Body of pancreas (tissue), 4 donors: ENCODE results near the gene ROR1. TPM values are rescaled to one million over a fixed set of nuclear protein-coding genes. Genes with fewer than 3 reads are reported as not detected.
A peak's percentile ranks its signal among the peaks of the same experiment; 100 is the strongest.

ENCODE experiments used
- ATAC-seq: fragments of 150-250 bp; one replicate; pipeline ENCODE4 v1.9.1; 2016
- DNase-seq, 4 donors: peaks; one replicate each; pipeline ENCODE4 v3.0.0-alpha.2; 2019
- H3K27ac ChIP-seq, 4 donors: fragments of 200-600 bp; sonication (generic); 1 replicate in 3 of 4; 2 replicates in 1 of 4; pipeline versions ENCODE4 v1.5.1 to v1.6.1; 2016 to 2019; ENCODE audit warnings: mild to moderate bottlenecking in 1 of 4, mixed read lengths in 1 of 4, moderate library complexity in 1 of 4
- H3K27me3 ChIP-seq, 2 donors: fragments of 200-600 bp; sonication (generic); one replicate each; pipeline ENCODE4 v1.6.0; 2016; ENCODE audit warnings: mild to moderate bottlenecking in 1 of 2
- H3K36me3 ChIP-seq, 2 donors: fragments of 200-600 bp; sonication (generic); replicated peaks in 1 of 2; 2 replicates each; pipeline ENCODE4 v1.5.1; 2016; ENCODE audit warnings: low read depth in 2 of 2; ENCODE audit not compliant: insufficient read depth in 1 of 2
- H3K4me1 ChIP-seq: fragments of 200-600 bp; sonication (generic); one replicate; pipeline ENCODE4 v1.6.0; 2016
- H3K4me3 ChIP-seq, 2 donors: fragments of 200-600 bp; sonication (generic); 1 replicate in 1 of 2; 2 replicates in 1 of 2; pipeline ENCODE4 v1.5.1; 2016 to 2019
- H3K9me3 ChIP-seq, 3 donors: fragments of 200-600 bp; sonication (generic); 1 replicate in 2 of 3; 2 replicates in 1 of 3; pipeline ENCODE4 v1.5.1; 2016
- POLR2A ChIP-seq, 3 donors: fragments of 450-650 bp; IDR thresholded peaks; one replicate each; pipeline ENCODE4 v1.6.1; 2016; ENCODE audit warnings: antibody characterized with exemption in 3 of 3, mild to moderate bottlenecking in 2 of 3
- WGBS, 2 donors: methylation state at CpG; one replicate each; pipeline ENCODE4 v1.1.5; 2017; 5-methylcytosine and 5-hydroxymethylcytosine counted together
- intact Hi-C: fragments of 100-400 bp; cut with DNase I; formaldehyde crosslinking; loops from one replicate; pipeline ENCODE4 v1.15.1; 2023
- total RNA-seq, 2 donors: library from RNA; depleted of rRNA; stranded (reverse); fragments of >200 nt; gene quantifications; one replicate each; pipeline ENCODE4 v1.1.0, GENCODE V29; 2016
- TF ChIP-seq, protein P1 (sequence below), 7 experiments: fragments of 450-650 bp in 4 of 7; fragments of 200-600 bp in 3 of 7; sonication (generic) in 3 of 7; IDR thresholded peaks; one replicate each; pipeline ENCODE4 v1.5.1; 2016 to 2019; ENCODE audit warnings: antibody characterized with exemption in 7 of 7

Gene ROR1
- total RNA-seq, 2 donors from 2014 or later, result 26.7 to 56.0 TPM

DNA sequence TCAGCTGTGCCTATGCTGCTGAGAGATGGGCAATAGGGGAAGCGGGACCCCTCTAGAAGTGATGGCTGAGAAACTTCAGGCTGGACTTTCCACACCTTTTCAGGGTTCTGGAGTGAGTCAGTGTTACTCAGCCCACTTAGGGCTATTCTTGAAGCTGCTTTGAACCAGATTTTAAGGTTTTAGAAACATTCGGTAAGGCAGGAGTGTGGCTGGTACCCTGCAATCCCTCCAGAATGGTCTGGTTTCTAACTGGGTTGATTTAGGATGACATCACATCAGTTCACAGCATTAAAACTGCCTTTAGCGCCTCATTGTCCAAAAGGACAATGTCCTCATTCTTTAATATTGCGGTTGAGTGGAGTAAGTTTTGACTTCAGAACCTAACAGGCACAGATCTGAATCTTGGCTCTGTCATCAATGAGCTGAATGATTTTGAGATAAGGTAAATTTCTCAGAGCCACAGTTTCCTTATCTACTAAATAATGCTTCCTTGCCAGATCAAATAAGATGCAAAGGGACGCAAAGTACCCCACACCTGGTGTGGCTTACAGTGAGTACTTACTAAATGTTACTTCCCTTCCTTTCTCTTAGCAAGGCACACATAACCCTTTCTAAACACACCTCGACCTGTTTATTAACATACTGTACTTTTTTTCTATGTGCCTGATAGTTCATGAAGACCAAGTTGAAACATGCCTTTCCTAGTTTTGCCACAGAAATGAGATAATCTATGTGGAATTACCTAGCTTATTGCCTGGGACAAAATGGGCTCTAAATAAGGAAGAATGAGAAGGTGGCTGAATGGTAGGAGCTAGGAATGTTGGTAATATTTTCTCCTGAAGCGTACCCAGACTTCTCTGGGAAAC is 209.8 kb downstream of the ROR1 start:
- peak; percentile 27 for ATAC-seq
- Histone ChIP-seq H3K4me1 (peaks cover 70% of the 10 kb centered on the region), H3K9me3 (no peaks in the 10 kb centered on the region), H3K4me3 (no peak overlapping the region), H3K27ac (peak overlapping the region; percentile 17 to 70 (median 62)), H3K36me3 (no peaks in the 10 kb centered on the region), H3K27me3 (no peaks in the 10 kb centered on the region)
- no peak for DNase-seq
- 43 to 48% methylated on average over 7 of the region's 7 CpGs for WGBS, 2 donors
- intact Hi-C loops, result no loop called here
- TF ChIP-seq POLR2A (IDR thresholded peaks at IDR 0.05), result no peak
- TF ChIP-seq, protein P1, sequence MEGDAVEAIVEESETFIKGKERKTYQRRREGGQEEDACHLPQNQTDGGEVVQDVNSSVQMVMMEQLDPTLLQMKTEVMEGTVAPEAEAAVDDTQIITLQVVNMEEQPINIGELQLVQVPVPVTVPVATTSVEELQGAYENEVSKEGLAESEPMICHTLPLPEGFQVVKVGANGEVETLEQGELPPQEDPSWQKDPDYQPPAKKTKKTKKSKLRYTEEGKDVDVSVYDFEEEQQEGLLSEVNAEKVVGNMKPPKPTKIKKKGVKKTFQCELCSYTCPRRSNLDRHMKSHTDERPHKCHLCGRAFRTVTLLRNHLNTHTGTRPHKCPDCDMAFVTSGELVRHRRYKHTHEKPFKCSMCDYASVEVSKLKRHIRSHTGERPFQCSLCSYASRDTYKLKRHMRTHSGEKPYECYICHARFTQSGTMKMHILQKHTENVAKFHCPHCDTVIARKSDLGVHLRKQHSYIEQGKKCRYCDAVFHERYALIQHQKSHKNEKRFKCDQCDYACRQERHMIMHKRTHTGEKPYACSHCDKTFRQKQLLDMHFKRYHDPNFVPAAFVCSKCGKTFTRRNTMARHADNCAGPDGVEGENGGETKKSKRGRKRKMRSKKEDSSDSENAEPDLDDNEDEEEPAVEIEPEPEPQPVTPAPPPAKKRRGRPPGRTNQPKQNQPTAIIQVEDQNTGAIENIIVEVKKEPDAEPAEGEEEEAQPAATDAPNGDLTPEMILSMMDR (IDR thresholded peaks at IDR 0.05), result no peak

DNA sequence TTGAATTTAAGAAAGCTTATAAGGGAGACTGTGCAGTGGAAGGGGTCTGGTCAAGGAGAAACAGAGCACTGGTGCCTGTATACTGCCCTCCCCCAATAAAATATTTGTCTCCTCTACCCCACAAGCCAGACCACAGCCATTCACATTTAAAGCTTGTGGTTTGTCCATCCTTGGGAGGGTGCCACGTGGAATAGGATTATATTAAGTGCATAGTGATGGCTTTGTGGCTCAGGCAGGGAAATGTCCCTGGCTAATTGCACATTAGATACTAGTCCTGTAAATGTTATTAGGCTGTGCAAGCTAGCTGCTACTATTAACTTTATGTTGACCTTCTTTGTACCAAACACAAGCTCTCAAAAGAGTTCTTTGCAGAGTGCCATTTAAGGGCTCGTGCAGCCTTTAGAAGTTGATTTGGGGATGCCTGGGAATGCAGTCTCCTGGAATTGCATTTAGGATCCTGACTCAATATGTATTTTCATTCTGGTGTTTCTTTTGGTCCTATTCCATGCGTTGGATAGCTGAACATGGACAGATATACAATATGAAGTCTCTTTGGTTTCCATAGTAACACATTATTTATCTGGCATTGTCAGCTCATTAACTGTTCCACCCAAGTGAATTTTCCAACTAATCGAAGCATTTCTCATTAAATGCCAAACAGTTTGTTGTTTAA is 210.6 kb downstream of the ROR1 start:
- H3K27ac ChIP-seq, result peak overlapping the region; percentile 17 to 70 (median 62)
- H3K27me3 ChIP-seq, result no peaks in the 10 kb centered on the region
- intact Hi-C loops, result no loop called here
- ATAC-seq, result no peak
- no peaks in the 10 kb centered on the region for H3K36me3 ChIP-seq
- DNase-seq, result no peak
- peaks cover 67% of the 10 kb centered on the region for H3K4me1 ChIP-seq
- WGBS, 2 donors, result 59 to 75% methylated on average over 4 of the region's 4 CpGs
- TF ChIP-seq, protein P1 (IDR thresholded peaks at IDR 0.05), result no peak
- TF ChIP-seq POLR2A (IDR thresholded peaks at IDR 0.05), result no peak
- no peak overlapping the region for H3K4me3 ChIP-seq
- no peaks in the 10 kb centered on the region for H3K9me3 ChIP-seq

DNA sequence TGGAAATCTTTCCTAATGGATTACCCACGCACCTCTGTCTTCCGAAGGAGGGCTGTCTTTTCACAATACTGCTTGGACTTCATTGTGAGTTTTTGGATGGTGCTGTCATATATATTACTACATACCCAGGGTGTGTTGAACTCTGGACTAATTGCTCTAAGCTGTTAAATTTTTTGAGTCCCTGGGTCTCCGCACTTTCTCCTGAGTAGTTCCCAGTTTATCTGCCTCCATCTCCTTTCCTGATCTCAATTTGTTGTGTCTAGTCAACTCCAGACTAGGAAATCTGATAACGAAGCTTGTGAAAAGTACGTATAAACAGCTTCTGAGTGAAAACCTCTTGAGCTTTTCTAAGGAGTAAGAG is 211.1 kb downstream of the ROR1 start:
- 87 to 89% methylated on average over 5 of the region's 5 CpGs for WGBS, 2 donors
- TF ChIP-seq, protein P1 (IDR thresholded peaks at IDR 0.05), result no peak
- no peak for TF ChIP-seq POLR2A (IDR thresholded peaks at IDR 0.05)
- H3K4me3 ChIP-seq, result no peak overlapping the region
- H3K4me1 ChIP-seq, result peaks cover 64% of the 10 kb centered on the region
- no peak for DNase-seq
- H3K9me3 ChIP-seq, result no peaks in the 10 kb centered on the region
- H3K36me3 ChIP-seq, result no peaks in the 10 kb centered on the region
- no peak for ATAC-seq
- H3K27me3 ChIP-seq, result no peaks in the 10 kb centered on the region
- intact Hi-C loops, result no loop called here
- H3K27ac ChIP-seq, result peak overlapping the region in 2 of 4 donors; percentile 58 to 67

DNA sequence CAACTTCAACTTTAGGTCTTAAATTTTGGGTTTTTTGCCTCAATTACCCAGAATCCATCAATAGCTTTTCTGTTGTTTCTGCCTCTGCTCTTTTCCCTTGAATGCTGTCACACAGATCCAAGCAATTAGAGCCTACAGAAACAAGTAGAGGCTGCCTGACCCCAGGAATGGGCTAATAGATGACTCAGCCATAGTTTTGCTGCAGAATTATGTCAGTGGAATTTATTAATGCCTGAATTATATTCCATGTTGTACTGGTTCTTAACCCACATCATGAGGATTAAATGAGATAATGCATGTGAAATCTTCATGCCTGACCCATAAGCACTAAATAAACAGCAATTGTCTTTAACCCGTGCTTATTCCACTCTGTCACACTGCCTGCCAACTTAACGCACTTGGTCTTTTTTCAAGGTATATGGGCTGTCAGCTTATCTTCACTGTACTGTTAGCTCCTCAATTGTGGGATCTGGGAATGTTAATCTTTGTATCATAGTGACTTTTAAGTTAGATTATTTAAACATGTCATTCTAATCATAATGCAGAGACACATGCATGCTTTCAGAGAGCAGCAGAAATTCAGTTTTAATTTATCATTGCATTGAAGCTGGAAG is 213.3 kb downstream of the ROR1 start:
- Histone ChIP-seq H3K36me3 (no peaks in the 10 kb centered on the region), H3K27ac (no peak overlapping the region), H3K27me3 (no peaks in the 10 kb centered on the region), H3K4me1 (peaks cover 43% of the 10 kb centered on the region), H3K4me3 (no peak overlapping the region), H3K9me3 (no peaks in the 10 kb centered on the region)
- intact Hi-C loops, result no loop called here
- WGBS, 2 donors, result 45 to 48% methylated on average over 2 of the region's 2 CpGs
- no peak for DNase-seq
- TF ChIP-seq, protein P1 (IDR thresholded peaks at IDR 0.05), result no peak
- TF ChIP-seq POLR2A (IDR thresholded peaks at IDR 0.05), result no peak
- no peak for ATAC-seq
